WTC11 (cell line): ENCODE data around the gene CCDC138. TPM values are rescaled to one million over a fixed set of nuclear protein-coding genes. Genes with fewer than 3 reads are reported as not detected.
A peak's percentile ranks its signal among the peaks of the same experiment; 100 is the strongest.

Experiments
- ATAC-seq: fragments of 200-7000 bp; cut with Tn5 transposase; 2 replicates; pipeline ENCODE4 v1.10.0; 2021; ENCODE audit warnings: mild to moderate bottlenecking, moderate library complexity
- CTCF ChIA-PET: fragments of 300-600 bp; sonication (Branson Sonifier 250); formaldehyde crosslinking; loops from one replicate; lab custom pipeline; 2021; ENCODE audit warnings: antibody characterized with exemption; lab: Charles Lee
- POLR2A ChIA-PET: fragments of 350-600 bp; sonication (Branson Sonifier 250); formaldehyde crosslinking; loops from one replicate; lab custom pipeline; 2021; ENCODE audit warnings: antibody characterized with exemption; lab: Charles Lee
- DNase-seq: peaks from one replicate; pipeline ENCODE4 v3.0.0; 2021; ENCODE audit warnings: low spot score
- H3K27ac Mint-ChIP-seq: 2 replicates; pipeline ENCODE4 v1.8.0; 2021; ENCODE audit warnings: mixed read lengths
- H3K27me3 Mint-ChIP-seq: 2 replicates; pipeline ENCODE4 v1.8.0; 2021; ENCODE audit warnings: low read depth, mild to moderate bottlenecking, moderate library complexity, mixed read lengths
- H3K36me3 Mint-ChIP-seq: 2 replicates; pipeline ENCODE4 v1.8.0; 2021; ENCODE audit warnings: mixed read lengths
- H3K4me1 Mint-ChIP-seq: 2 replicates; pipeline ENCODE4 v1.8.0; 2022; ENCODE audit warnings: mixed read lengths
- H3K4me3 Mint-ChIP-seq: 2 replicates; pipeline ENCODE4 v1.8.0; 2021; ENCODE audit warnings: mild to moderate bottlenecking, moderate library complexity, mixed read lengths
- H3K9me3 Mint-ChIP-seq: 2 replicates; pipeline ENCODE4 v1.8.0; 2021; ENCODE audit warnings: mixed read lengths
- ATF6 ChIP-seq: sonication (generic); formaldehyde crosslinking; IDR thresholded peaks from 2 replicates; pipeline ENCODE4 v1.8.1; 2023; ENCODE audit warnings: mild to moderate bottlenecking, missing genetic modification reagents
- CBFB ChIP-seq: sonication (generic); formaldehyde crosslinking; IDR thresholded peaks from 2 replicates; pipeline ENCODE4 v1.8.1; 2022; ENCODE audit warnings: mild to moderate bottlenecking, low read depth, missing genetic modification reagents
- ELF4 ChIP-seq: sonication (generic); formaldehyde crosslinking; IDR thresholded peaks from 2 replicates; pipeline ENCODE4 v1.8.1; 2022; ENCODE audit warnings: low read depth, mild to moderate bottlenecking, moderate library complexity, missing genetic modification reagents
- FOXJ3 ChIP-seq: sonication (generic); formaldehyde crosslinking; IDR thresholded peaks from 2 replicates; pipeline ENCODE4 v1.9.0; 2021; ENCODE audit warnings: missing genetic modification reagents, mild to moderate bottlenecking, borderline replicate concordance
- FOXP1 ChIP-seq: sonication (generic); formaldehyde crosslinking; IDR thresholded peaks from 2 replicates; pipeline ENCODE4 v1.8.0; 2022; ENCODE audit warnings: missing genetic modification reagents, mild to moderate bottlenecking, moderate library complexity, borderline replicate concordance
- KAT7 ChIP-seq: sonication (generic); formaldehyde crosslinking; IDR thresholded peaks from 2 replicates; pipeline ENCODE4 v1.8.1; 2023; ENCODE audit warnings: missing genetic modification reagents, mild to moderate bottlenecking, borderline replicate concordance
- NFATC4 ChIP-seq: fragments of 250-450 bp; sonication (Bioruptor Pico); IDR thresholded peaks from 2 replicates; pipeline ENCODE4 v1.9.0; 2021; ENCODE audit warnings: mild to moderate bottlenecking
- PRDM15 ChIP-seq: sonication (generic); formaldehyde crosslinking; IDR thresholded peaks from 2 replicates; pipeline ENCODE4 v1.8.0; 2022; ENCODE audit warnings: missing genetic modification reagents
- SOX15 ChIP-seq: fragments of 250-450 bp; sonication (Bioruptor Pico); IDR thresholded peaks from 2 replicates; pipeline ENCODE4 v1.9.0; 2021; ENCODE audit warnings: mild to moderate bottlenecking
- TEAD4 ChIP-seq: sonication (generic); formaldehyde crosslinking; IDR thresholded peaks from 2 replicates; pipeline ENCODE4 v1.8.0; 2022; ENCODE audit warnings: mild to moderate bottlenecking, missing genetic modification reagents
- TP53 ChIP-seq: sonication (generic); formaldehyde crosslinking; IDR thresholded peaks from 2 replicates; pipeline ENCODE4 v1.8.1; 2023; ENCODE audit warnings: mild to moderate bottlenecking, missing genetic modification reagents
- ZBTB21 ChIP-seq: sonication (generic); formaldehyde crosslinking; IDR thresholded peaks from 2 replicates; pipeline ENCODE4 v1.8.1; 2023; ENCODE audit warnings: mild to moderate bottlenecking, missing genetic modification reagents, borderline replicate concordance
- ZBTB43 ChIP-seq: sonication (generic); formaldehyde crosslinking; IDR thresholded peaks from 2 replicates; pipeline ENCODE4 v1.8.1; 2023; ENCODE audit warnings: mild to moderate bottlenecking, missing genetic modification reagents
- ZNF138 ChIP-seq: sonication (generic); formaldehyde crosslinking; conservative IDR thresholded peaks from 2 replicates; pipeline ENCODE4 v1.8.1; 2022; ENCODE audit warnings: mild to moderate bottlenecking, moderate library complexity, missing genetic modification reagents
- ZNF263 ChIP-seq: sonication (generic); formaldehyde crosslinking; IDR thresholded peaks from 2 replicates; pipeline ENCODE4 v1.8.1; 2022; ENCODE audit warnings: low read depth, mild to moderate bottlenecking, moderate library complexity, missing genetic modification reagents
- ZNF396 ChIP-seq: fragments of 250-450 bp; sonication (Bioruptor Pico); IDR thresholded peaks from 2 replicates; pipeline ENCODE4 v1.8.0; 2021; ENCODE audit warnings: mild to moderate bottlenecking, moderate library complexity, borderline replicate concordance
- ZNF416 ChIP-seq: fragments of 250-450 bp; sonication (Bioruptor Pico); IDR thresholded peaks from 2 replicates; pipeline ENCODE4 v1.9.0; 2021; ENCODE audit warnings: mild to moderate bottlenecking, inconsistent platforms
- ZNF532 ChIP-seq: fragments of 250-450 bp; sonication (Bioruptor Pico); IDR thresholded peaks from 2 replicates; pipeline ENCODE4 v1.9.0; 2021; ENCODE audit warnings: mild to moderate bottlenecking, borderline replicate concordance
- total RNA-seq: library from RNA; stranded (reverse); gene quantifications from 3 replicates; pipeline ENCODE4 v1.2.3, GENCODE V29; 2021
- TF ChIP-seq, protein P1 (sequence below): fragments of 250-450 bp; sonication (Bioruptor Pico); IDR thresholded peaks from 2 replicates; pipeline ENCODE4 v1.9.0; 2021; ENCODE audit warnings: mild to moderate bottlenecking
- TF ChIP-seq, protein P2 (sequence below): sonication (generic); formaldehyde crosslinking; IDR thresholded peaks from 2 replicates; pipeline ENCODE4 v1.8.1; 2023; ENCODE audit warnings: mild to moderate bottlenecking, missing genetic modification reagents, moderate library complexity
- TF ChIP-seq, protein P3 (sequence below): fragments of 250-450 bp; sonication (Bioruptor Pico); IDR thresholded peaks from 2 replicates; pipeline ENCODE4 v1.9.0; 2021; ENCODE audit warnings: moderate library complexity, mild to moderate bottlenecking, inconsistent platforms, borderline replicate concordance

The CCDC138 gene
- total RNA-seq, 1 experiment from 2014 or later = 23.5 TPM

- TF ChIP-seq SOX15 (CRISPR knock-in tag) = no peak
- no peak for TF ChIP-seq FOXJ3
- TF ChIP-seq ELF4 (CRISPR knock-in tag) = no peak
- TF ChIP-seq ZNF532 (CRISPR knock-in tag) = no peak
- no peak for TF ChIP-seq ZNF138 (CRISPR knock-in tag)
- TF ChIP-seq CBFB (CRISPR knock-in tag) = no peak
- TF ChIP-seq, protein P1, sequence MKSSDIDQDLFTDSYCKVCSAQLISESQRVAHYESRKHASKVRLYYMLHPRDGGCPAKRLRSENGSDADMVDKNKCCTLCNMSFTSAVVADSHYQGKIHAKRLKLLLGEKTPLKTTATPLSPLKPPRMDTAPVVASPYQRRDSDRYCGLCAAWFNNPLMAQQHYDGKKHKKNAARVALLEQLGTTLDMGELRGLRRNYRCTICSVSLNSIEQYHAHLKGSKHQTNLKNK = no peak
- TF ChIP-seq, protein P2, sequence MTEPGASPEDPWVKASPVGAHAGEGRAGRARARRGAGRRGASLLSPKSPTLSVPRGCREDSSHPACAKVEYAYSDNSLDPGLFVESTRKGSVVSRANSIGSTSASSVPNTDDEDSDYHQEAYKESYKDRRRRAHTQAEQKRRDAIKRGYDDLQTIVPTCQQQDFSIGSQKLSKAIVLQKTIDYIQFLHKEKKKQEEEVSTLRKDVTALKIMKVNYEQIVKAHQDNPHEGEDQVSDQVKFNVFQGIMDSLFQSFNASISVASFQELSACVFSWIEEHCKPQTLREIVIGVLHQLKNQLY (CRISPR knock-in tag) = no peak
- TF ChIP-seq, protein P3, sequence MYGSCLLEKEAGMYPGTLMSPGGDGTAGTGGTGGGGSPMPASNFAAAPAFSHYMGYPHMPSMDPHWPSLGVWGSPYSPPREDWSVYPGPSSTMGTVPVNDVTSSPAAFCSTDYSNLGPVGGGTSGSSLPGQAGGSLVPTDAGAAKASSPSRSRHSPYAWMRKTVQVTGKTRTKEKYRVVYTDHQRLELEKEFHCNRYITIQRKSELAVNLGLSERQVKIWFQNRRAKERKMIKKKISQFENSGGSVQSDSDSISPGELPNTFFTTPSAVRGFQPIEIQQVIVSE = no peak
- TF ChIP-seq ZNF416 = no peak
- no peak for TF ChIP-seq ZBTB21 (CRISPR knock-in tag)
- TF ChIP-seq ZNF263 = no peak
- no peak for TF ChIP-seq ZBTB43
- no peak for TF ChIP-seq TP53 (CRISPR knock-in tag)
- TF ChIP-seq, all 79 proteins: peak for 0
- Mint-ChIP-seq H3K4me3 (no peak overlapping the region), H3K27ac (0 out of 2 replicates have a peak overlapping the region, but pooled peaks have one; percentile 5), H3K27me3 (no peaks in the 10 kb centered on the region), H3K9me3 (no peaks in the 10 kb centered on the region), H3K4me1 (peaks cover 4% of the 10 kb centered on the region), H3K36me3 (no peaks in the 10 kb centered on the region)
- CTCF ChIA-PET = interaction anchor here (2.1 kb wide), 1 partner anchor 9 kb away, joined by 10 read pairs; no protein-coding TSS in a partner anchor
- DNase-seq = no peak
- POLR2A ChIA-PET = no interaction called here
- no peak for ATAC-seq
These were observed 133.2 kb downstream of the CCDC138 start for GRCh38 chr2:108919571-108920373.

DNA sequence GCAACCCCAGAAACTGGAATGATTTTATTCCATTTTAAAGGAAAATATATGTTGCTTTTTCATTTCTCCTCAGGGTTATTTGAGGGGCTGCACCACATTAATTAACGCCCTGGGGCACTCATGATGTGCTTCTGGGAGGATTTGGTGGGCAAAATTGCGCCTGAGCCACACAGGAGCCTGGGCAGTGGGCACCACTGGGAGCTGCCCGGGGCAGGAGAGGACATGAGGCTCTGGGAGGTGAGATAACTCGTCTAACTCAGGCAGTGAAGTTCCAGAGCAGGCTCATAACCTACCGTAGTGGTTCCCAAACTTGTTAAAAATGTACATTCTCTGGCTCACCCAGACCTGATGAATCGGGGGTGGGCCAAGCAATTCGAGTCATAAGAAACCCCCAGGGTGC, 134.1 kb downstream of the CCDC138 start:
- H3K36me3 Mint-ChIP-seq = no peaks in the 10 kb centered on the region
- no peak overlapping the region for H3K27ac Mint-ChIP-seq
- ChIA-PET CTCF (interaction anchor here (2.1 kb wide), 1 partner anchor 8 kb away, joined by 10 read pairs; no protein-coding TSS in a partner anchor), POLR2A (no interaction called here)
- no peaks in the 10 kb centered on the region for H3K27me3 Mint-ChIP-seq
- H3K4me3 Mint-ChIP-seq = no peak overlapping the region
- no peaks in the 10 kb centered on the region for H3K9me3 Mint-ChIP-seq
- DNase-seq (no peak), ATAC-seq (no peak)
- H3K4me1 Mint-ChIP-seq = peaks cover 4% of the 10 kb centered on the region
- TF ChIP-seq NFATC4 (CRISPR knock-in tag) (no peak), PRDM15 (CRISPR knock-in tag) (no peak), KAT7 (CRISPR knock-in tag) (no peak), ZNF396 (no peak), TEAD4 (CRISPR knock-in tag) (no peak), ATF6 (CRISPR knock-in tag) (no peak), FOXP1 (no peak)
